CD4-positive, alpha-beta T cell treated with Interleukin-4 for 1 hour (primary cell): ENCODE results near the gene DCAF5.
A peak's percentile ranks its signal among the peaks of the same experiment; 100 is the strongest.
"Not testable (repeated sequence)": the region's sequence is repeated elsewhere in the genome, so short reads cannot be mapped to it uniquely, and the experiment has no call there.

Experiments
- DNase-seq, 2 donors: peaks; one replicate each; pipeline ENCODE4 v3.0.0-alpha.2; 2020 to 2022

DCAF5 gene

GRCh38 chr14:69152902-69153151 is at the start of gene DCAF5:
Gene DCAF5, minus strand, starts transcription at chr14:69153119. Its CDS starts 141 bp downstream, at chr14:69152978.
- DNase-seq = peak; percentile 95

- DNase-seq = no peak
Measured at GRCh38 chr14:69199786-69200185, 46.9 kb upstream of the DCAF5 start.

- DNase-seq = no peak
Measured at GRCh38 chr14:69193721-69194120, 40.8 kb upstream of the DCAF5 start.

GRCh38 chr14:69191340-69192111 is 38.6 kb upstream of the DCAF5 start, which contains the start of gene EXD2:
Gene EXD2, plus strand, starts transcription at chr14:69191498. Its CDS starts 17,973 bp downstream, at chr14:69209471.
- peak; percentile 69 to 77 for DNase-seq

GRCh38 chr14:69190191-69190590 is 37.3 kb upstream of the DCAF5 start:
- no peak for DNase-seq

GRCh38 chr14:69183735-69184134 is 30.8 kb upstream of the DCAF5 start:
- DNase-seq = no peak

- DNase-seq = not testable (repeated sequence)
Measured at GRCh38 chr14:69182580-69182979, 29.7 kb upstream of the DCAF5 start.

- no peak for DNase-seq
Measured at GRCh38 chr14:69181491-69181890, 28.6 kb upstream of the DCAF5 start.

GRCh38 chr14:69175130-69175529 is 22.2 kb upstream of the DCAF5 start:
- no peak for DNase-seq

GRCh38 chr14:69171569-69171968 is 18.6 kb upstream of the DCAF5 start:
- DNase-seq = no peak

GRCh38 chr14:69170839-69171238 is 17.9 kb upstream of the DCAF5 start:
- DNase-seq = no peak

- not testable (repeated sequence) for DNase-seq
Measured at GRCh38 chr14:69165787-69166186, 12.9 kb upstream of the DCAF5 start.

- DNase-seq = no peak
Measured at GRCh38 chr14:69161590-69161989, 8.7 kb upstream of the DCAF5 start.

- DNase-seq = no peak
Measured at GRCh38 chr14:69156224-69156623, 3.3 kb upstream of the DCAF5 start.

GRCh38 chr14:69154779-69155178 is 1.9 kb upstream of the DCAF5 start:
- DNase-seq = peak in 1 of 2 donors; percentile 16

GRCh38 chr14:69153873-69154270 is 953 bp upstream of the DCAF5 start:
- DNase-seq = no peak

- DNase-seq = peak in 1 of 2 donors; percentile 19
Measured at GRCh38 chr14:69153152-69153872, 393 bp upstream of the DCAF5 start.

- DNase-seq = peak; percentile 51 to 75
Measured at GRCh38 chr14:69152181-69152901, 578 bp downstream of the DCAF5 start.

- peak; percentile 84 for DNase-seq
Measured at GRCh38 chr14:69151458-69152180, 1.3 kb downstream of the DCAF5 start.

GRCh38 chr14:69149461-69150244 is 3.3 kb downstream of the DCAF5 start:
- no peak for DNase-seq

GRCh38 chr14:69142101-69142500 is 10.8 kb downstream of the DCAF5 start:
- no peak for DNase-seq

- DNase-seq = no peak
Measured at GRCh38 chr14:69141550-69141949, 11.4 kb downstream of the DCAF5 start.
